Esophagus muscularis mucosa (tissue), 3 donors: Measurements from ENCODE around the gene MESP2.

Experiments
- CTCF ChIP-seq, 3 experiments: fragments of 200-600 bp in 2 of 3; fragments of 450-650 bp in 1 of 3; sonication (generic) in 2 of 3; IDR thresholded peaks; one replicate each; pipeline ENCODE4 v1.5.1; 2017 to 2019; ENCODE audit warnings: antibody characterized with exemption in 3 of 3, mild to moderate bottlenecking in 2 of 3, moderate library complexity in 1 of 3
- POLR2A ChIP-seq: fragments of 450-650 bp; IDR thresholded peaks from one replicate; pipeline ENCODE4 v1.6.1; 2017; ENCODE audit warnings: antibody characterized with exemption, moderate library complexity, mild to moderate bottlenecking, low read depth

GRCh38 chr15:89765694-89766093 lies 10.4 kb upstream of the MESP2 start:
- TF ChIP-seq POLR2A: no peak
- TF ChIP-seq CTCF (IDR thresholded peaks at IDR 0.05): no peak
